ENCODE measurements around the gene GOLGA3.
"Not testable (repeated sequence)": the region's sequence is repeated elsewhere in the genome, so short reads cannot be mapped to it uniquely, and the experiment has no call there.

GOLGA3 gene

DNA sequence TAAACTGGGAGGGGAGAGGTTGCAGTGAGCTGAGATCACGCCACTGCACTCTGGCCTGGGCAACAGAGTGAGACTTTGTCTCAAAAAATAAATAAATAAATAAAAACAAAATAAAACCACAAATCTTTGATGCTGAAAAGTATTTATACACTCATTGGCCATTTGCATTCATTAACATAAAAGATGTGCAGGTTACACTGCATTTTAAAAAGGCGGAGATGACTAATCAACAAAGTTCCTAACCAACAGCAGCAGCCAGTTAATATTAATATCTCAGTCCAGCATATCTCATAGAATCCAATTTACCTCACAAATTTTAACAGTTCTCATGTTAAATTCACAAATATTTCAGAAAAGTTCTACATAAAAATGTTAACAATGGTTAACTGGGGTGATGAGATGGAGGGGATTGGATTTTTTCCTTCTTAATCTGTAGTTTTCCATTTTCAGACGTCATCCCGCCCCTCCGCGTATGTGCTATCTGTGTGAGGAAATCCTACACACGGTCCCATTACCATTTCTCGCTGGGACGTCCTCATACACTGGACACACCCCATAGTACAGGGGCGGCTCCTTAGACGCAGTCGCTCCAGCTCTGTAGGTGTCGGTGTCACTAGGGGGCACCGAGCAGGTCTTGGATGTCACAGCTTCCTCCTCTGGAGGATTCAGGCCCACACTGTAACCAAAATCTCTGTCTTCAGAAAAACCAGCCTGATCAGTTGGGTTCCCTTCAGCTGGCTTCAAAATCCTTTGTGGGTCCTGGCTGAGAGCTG, 74.3 kb downstream of the GOLGA3 start:
- no peak for DNase-seq (ENCODE audit: low read depth in 2 of 2, low spot score in 1 of 2)

DNA sequence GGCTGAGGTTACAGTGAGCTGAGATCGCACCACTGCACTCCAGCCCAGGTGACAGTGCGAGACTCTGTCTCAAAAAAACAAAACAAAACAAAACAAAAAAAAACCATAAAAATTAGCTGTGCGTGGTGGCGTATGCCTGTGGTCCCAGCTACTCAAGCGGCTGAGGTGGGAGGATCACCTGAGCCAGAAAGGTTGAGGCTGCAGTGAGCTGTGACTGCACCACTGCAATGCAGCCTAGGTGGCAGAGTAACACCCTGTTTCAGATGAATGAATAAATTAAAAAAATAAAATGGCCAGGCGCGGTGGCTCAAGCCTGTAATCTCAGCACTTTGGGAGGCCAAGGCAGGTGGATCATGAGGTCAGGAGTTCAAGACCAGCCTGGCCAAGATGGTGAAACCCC, 75.0 kb downstream of the GOLGA3 start:
- DNase-seq (ENCODE audit: low read depth in 2 of 2, low spot score in 1 of 2), result not testable (repeated sequence)

DNA sequence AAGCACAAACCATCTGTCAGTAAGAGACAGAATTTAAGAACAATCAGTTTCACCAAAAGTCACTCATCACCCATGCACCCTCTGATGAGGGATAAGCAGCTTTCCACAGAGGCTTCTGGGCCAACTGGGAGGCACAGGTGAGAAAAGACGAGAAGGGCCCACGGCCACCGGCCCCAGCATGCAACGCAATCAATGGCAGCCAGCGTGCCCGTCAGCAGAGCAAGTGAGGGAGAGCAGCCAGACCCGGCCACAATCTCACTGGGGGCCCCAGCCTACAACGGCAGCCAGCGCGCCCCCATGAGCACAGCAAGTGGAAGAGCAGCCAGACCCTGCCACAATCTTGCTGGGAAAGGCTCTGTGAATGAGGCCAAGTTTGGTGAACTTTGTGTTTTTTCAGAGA, 80.3 kb downstream of the GOLGA3 start:
- no peak for DNase-seq (ENCODE audit: low read depth in 2 of 2, low spot score in 1 of 2)

DNA sequence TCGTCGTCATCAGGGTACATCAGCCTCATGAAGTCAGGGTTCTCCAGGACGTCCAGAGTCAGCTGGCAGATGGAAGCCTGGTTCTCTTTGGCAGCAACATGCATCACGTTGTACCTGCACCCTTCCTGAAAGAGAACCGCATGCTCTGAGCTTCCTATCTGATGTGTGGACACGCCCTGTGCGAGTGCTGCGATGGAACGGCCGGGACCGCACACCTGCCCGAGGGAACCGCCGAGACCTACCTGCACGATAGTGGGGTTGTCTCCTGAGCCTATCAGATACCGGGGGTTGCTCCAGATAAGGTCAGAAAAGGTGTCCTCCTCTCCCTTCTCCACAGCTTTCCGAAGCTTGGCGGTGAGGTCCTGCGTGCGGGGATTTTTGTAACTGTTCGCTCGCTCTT, 80.8 kb downstream of the GOLGA3 start:
- no peak for DNase-seq (ENCODE audit: low read depth in 2 of 2, low spot score in 1 of 2)

DNA sequence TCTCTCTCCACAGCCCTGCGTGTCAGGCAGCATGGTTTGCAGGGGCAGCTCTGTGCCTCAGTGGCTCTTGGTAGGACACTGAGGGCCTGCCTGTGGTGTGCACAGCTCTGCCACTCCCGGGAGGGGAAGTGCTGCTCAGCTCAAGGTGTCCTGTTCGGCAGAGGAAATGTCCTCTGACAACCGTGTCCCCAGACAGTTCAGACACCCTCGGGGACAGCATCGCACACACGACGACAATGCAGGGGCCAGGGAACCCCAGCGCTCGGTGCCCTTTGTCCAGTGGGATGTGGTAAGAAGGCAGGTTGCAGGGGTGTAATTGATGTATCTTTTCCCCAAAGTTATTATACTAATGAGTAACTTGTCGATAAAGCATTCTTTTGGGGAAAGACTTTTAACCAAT, 81.3 kb downstream of the GOLGA3 start:
- no peak for DNase-seq (ENCODE audit: low read depth in 2 of 2, low spot score in 1 of 2)

DNA sequence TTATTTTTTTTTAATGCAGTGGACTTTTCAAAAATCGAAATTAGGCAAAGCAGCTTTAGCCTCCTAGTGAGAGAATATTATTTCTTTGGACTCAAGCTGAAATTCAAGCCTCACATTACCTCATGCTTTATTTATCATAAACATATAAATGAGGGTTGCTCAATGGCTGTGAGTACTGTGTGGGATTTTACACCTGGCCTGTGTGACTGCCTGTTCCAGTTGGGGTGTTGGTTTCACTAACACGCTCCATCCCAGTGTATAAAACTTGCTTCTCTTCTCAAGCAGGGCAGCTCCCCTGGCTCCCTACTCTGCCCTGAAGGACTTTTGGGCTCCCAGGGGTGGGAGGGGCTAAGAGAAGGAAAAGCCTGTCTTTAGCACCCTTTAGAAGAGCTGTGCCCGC, 82.1 kb downstream of the GOLGA3 start:
- DNase-seq (ENCODE audit: low read depth in 2 of 2, low spot score in 1 of 2), result no peak

DNA sequence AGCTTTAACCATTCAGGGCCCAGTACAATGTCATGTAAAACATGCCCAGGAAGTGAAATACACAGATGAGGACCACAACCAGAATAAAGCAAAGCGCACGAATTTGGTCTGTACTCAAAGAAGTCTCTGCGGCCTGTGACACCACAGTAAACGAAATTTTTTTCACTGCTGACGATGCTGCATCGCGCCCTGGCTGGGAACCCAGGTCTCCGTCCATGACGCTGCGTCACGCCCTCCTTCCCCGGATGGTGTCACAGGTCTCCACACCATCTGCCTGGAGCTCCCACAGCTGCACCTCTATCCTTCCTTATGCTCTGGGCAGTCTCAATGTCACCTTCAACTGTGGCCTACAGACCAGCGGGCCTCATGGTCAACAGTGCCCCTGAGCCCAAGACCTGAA, 84.8 kb downstream of the GOLGA3 start:
- no peak for DNase-seq (ENCODE audit: low read depth in 2 of 2, low spot score in 1 of 2)

DNA sequence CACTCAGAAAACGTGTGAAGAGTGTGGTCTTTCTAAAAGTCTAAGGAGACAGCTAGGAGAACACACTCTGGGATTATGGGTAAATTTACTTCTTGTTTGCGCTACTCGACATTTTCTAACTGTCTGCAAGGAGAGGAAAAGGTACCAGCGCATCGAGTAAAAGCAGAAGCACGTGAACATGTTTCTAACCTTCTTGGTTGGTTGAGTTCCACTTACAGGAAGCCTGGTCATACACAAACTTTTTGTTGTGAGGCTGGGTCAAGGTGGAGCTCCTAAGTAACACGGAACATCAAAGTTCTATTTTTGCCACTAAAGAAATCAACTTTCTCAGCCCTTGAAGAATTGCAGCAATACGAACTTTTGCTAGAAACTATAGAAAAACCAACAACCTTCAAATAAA, 87.0 kb downstream of the GOLGA3 start:
- no peak for DNase-seq (ENCODE audit: low read depth in 2 of 2, low spot score in 1 of 2)

DNA sequence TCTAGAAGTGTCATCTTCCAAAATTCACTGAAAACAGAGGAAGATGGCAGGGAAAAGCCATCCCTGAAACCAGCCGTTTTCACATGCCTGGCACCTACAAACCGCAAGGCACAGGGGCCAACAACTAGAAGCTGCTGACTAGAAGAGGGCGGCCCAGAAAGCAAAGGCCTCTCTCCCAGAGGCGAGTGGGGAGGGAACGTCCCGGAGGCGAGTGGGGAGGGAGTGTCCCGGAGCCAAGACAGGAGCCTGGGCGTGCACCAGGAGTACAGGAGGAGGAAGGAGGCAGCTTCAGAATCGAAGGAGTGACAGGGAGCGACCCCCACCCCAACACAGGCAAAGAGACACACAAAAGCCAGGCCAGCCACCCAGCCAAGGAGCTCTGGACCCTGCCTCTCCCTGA, 88.0 kb downstream of the GOLGA3 start:
- no peak for DNase-seq (ENCODE audit: low read depth in 2 of 2, low spot score in 1 of 2)

DNA sequence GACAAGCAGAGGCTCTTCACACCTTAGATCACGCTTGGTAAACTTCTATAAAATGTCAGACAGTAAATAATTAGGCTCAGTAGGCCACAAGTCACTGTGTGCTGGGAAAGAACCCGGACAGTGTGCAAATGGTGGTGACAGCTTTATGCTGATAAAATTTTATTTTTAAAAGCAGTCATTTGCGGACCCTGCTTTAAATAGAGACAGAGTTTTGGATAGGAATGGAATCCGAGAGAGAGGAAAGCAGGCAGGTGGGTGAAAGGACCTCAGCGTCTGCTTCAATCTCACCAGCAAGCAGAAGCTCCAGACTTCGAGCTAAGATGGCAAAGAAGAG, 88.4 kb downstream of the GOLGA3 start:
- no peak for DNase-seq (ENCODE audit: low read depth in 2 of 2, low spot score in 1 of 2)

DNA sequence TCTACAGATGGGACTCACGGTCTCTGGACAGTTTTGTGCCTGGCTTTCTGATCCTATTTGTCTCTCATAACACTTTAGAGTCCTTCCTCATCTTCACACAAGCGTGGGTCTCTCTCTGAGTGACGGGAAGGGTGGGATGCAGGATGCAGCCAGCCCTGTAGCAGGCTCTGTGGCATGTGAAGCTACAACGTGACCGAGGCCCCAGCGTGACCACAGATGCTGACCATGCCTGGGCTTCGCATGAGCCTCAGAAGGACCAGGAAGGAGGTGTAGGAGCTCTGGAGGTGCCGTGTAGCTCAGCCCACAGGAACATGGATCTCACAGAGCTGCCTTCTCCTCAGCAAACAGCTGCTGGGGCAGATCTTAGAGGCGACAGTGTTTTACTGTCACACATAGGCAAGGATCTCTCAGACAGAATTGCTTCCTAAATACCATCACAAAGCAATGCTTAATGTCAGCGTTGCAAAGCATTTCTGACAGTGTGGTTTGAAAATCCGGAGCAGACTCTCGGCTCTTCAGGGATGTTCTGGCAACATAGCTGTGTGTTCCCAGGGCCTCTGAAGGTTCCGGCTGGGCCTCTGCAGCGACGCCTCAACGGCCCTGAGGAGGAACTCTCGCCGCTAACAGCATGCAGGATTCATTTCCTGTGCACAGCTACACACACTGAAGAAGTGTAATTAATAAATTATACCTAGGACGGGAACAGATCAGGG, 88.9 kb downstream of the GOLGA3 start:
- no peak for DNase-seq (ENCODE audit: low read depth in 2 of 2, low spot score in 1 of 2)

DNA sequence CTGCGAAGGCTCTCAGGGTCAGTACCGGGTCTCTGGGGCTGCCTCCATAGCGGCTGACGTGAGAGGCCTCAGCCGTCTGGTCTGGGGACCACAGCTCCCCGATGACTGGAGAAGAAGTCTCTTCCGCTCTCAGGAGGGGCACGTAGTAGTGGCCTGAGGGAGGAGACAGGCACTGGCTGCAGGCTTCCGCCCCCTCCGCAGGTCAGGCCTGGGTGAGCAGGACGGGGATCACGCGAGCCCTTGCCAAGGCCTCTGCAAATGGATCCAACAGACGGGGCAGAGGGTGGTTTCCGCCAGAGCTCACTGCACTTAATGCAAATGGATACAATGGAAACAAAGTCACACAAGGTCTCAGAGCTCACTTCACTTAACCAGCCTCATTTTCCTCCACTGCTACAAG, 91.8 kb downstream of the GOLGA3 start:
- no peak for DNase-seq (ENCODE audit: low read depth in 2 of 2, low spot score in 1 of 2)

DNA sequence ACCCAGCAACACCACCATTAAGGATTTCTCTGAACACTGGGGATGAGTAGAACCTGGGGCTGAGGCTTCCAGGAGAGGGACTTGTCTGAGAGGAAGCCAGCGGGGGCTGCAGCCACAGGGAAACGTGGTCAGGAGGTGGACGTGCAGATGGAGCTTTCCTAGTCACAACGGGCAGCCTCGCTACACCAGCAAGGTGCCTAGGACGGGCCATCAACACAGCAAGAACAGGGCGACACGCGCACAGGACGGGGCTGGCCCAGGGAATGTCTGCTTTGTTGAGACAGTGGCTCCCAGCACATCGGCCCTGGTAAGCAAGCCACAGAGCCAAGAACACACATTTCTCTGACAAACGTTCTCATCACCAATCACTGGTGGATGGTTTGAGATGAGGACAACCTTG, 92.3 kb downstream of the GOLGA3 start:
- no peak for DNase-seq (ENCODE audit: low read depth in 2 of 2, low spot score in 1 of 2)

DNA sequence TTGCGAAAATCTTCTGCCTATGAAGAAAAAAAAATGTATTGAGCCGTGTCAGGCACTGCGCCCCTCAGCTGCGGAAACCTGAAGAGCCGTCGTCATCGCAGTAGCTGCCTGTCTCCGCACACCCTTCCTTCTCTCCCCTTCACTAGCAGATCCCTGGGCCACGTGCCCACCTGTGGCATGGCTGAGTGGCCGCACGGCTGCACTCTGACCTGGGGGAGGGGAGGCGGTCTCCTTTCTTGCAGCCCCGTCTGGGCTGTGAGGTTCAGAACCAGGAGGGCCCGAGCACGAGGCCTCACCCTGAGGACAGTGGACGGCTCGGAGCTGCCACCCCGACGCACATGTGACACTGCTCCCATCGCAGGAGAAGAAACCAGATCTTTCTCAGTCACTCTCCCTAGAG, 93.2 kb downstream of the GOLGA3 start:
- DNase-seq (ENCODE audit: low read depth in 2 of 2, low spot score in 1 of 2), result no peak

DNA sequence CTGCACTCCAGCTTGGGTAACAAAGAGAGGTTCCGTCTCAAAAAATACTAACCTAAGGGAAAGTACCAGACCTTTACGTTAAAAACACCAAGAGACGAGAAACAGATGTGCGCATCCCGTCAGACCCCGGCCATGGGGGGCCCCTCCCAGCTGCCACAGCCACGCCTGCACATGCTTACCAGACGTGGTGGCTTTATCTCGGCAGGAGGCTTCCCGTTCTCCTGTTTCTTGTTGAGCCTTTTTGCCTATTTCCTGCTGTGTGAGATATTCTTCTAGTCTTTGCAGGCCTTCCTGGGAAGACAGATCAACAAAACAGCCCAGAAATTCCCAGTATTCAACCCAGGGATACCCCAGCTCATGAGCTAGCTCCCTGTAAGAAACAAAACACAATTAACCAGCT, 94.5 kb downstream of the GOLGA3 start:
- no peak for DNase-seq (ENCODE audit: low read depth in 2 of 2, low spot score in 1 of 2)

DNA sequence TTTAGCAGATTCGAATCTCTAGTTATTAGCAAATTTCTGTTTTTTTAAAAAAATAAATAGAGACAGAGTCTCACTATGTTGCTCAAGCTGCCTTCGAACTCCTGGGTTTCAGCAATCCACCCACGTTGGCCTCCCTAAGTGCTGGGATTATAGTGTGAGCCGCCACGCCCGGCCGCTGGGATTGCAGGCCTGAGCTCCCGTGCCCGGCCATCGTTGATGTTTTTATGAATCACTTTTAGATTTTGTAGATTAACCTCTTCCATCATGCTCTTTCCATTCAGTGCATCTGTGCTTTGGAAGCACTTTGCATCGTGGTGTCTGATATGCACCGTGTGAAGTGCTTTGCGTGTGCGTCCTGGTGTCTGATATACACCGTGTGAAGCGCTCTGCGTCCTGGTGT, 97.1 kb downstream of the GOLGA3 start:
- no peak for DNase-seq (ENCODE audit: low read depth in 2 of 2, low spot score in 1 of 2)

DNA sequence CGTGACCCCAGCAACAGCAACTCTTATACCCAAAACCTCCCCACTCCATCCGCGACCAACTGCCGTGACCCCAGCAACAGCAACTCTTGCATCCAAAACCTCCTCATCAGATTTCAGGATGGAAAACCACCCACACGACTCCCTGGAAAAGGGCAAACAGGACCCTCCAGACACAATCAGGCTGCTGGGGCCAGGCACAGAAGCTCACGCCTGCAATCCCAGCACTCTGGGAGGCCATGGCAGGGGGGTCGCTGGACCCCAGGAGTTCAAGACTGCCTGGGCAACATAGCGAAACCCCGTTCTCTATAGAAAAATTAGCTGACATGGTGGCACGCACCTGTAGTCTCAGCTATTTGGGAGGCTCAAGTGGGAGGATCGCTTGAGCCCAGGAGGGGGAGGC, 98.3 kb downstream of the GOLGA3 start:
- no peak for DNase-seq (ENCODE audit: low read depth in 2 of 2, low spot score in 1 of 2)

DNA sequence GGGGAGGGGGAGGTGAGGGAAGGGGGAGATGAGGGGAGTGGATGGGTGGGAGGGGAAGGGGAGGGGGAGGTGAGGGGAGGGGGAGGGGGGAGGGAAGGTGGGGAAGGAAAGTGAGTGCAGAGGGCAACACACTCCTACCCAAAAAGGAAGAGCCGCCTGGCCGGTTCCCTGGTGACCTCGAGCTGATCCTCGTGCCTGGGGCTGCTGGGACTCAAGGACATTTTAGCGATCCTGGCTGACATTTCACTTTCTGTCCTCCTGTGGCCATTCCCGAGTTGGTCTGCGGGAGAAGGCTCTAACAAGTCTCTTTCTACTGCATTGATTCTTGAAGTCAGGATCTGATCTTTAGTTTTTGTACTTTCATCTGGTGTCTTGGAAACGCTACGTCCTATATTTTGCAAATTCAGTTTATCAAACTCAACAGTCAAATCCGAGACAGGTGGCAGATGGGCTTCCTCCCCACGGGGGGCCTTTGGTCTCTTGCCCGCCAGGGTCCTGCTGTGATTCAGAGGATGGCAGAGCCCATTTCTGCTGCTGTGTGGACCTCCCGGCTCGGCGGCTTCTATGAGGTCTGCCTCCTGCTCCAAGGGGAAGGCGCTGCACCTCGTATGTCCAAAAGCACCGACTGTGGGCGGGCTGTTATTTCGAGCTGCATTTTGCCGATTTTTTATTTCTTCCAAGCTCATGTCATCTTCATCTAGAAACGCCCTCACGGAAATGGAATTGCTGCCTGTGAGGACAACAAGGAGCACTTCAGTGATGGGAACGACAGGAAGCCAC, 98.9 kb downstream of the GOLGA3 start:
- DNase-seq (ENCODE audit: low read depth in 2 of 2, low spot score in 1 of 2), result no peak

DNA sequence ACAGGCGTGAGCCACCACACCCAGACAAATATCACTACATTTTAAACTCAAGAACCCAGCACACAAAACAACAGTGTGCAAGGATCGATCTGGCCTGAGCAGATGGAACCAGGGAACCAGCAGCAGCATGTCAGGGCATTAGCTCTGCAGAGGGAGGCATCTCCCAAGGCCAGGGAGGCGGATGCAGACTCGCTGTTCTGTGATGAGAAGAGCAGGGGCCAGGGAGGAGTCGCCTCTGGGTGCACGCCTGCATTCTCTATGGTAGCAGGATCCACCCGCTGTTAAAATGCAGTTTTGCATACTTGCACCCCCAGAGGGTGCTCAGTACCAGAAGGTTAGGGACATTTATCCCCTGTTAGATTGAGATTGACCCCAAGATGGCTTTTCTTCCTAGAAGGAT, 100.2 kb downstream of the GOLGA3 start:
- no peak for DNase-seq (ENCODE audit: low read depth in 2 of 2, low spot score in 1 of 2)

DNA sequence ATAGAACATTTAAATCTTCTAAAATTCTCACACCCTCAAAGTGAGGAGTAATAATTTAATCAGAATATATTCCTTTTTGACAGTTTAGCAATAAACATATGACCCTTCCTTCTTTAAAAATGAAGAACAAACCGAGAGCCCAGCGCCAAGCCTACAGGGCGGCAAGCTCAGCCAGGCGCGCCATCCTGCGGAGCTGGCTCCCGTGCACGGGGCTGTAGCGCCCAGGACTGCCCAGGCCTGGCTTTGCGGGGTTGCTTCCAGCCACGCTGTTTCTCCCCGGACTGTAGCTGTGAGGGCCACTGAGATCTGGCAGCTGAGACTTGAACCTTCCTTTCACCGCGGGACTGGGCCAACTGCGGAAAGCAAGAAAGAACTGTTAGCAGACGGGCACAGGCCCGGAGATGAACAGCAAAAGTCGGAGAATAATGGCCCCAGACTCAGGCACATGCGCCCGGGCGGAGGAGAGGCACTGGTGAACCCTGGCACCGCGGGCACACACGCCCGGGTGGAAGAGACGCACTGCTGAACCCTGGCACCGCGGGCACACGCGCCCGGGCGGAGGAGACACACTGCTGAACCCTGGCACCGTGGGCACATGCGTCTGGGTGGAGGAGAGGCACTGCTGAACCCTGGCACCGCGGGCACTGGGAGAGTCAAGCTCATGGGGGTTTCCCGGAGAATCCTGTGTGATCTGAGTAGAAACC, 101.4 kb downstream of the GOLGA3 start:
- no peak for DNase-seq (ENCODE audit: low read depth in 2 of 2, low spot score in 1 of 2)

DNA sequence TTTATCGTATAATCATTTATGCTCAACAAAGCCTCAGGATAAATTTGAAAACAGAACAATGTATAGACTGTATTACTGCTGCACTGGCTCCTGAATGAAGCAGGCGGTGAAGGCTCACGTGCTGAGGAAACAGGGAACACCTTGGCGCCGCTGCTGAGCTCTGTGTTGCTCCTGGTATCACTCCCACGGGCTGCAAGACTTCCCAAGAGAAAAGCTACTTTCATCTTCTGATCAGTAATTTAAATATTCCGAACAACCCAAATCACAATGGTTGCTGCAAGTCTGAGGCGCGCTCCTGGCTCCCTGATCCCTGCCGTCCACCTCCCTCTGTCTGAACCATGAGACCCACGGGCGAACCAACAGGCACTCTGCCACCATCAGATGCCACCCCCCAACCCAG, 102.3 kb downstream of the GOLGA3 start:
- DNase-seq (ENCODE audit: low read depth in 2 of 2, low spot score in 1 of 2), result no peak
